Naive thymus-derived CD8-positive, alpha-beta T cell (primary cell): Measurements from ENCODE around the gene CHN1. TPM values are rescaled to one million over a fixed set of nuclear protein-coding genes. Genes with fewer than 3 reads are reported as not detected.

Experiments
- ATAC-seq, 2 donors: fragments of 150-1000 bp; cut with Tn5 transposase in 1 of 2; sonication (Bioruptor Pico), chemical (Tn5 transposase) in 1 of 2; 1 replicate in 1 of 2; 2 replicates in 1 of 2; pipeline ENCODE4 v1.10.0; 2021; ENCODE audit warnings: mild to moderate bottlenecking in 2 of 2, moderate library complexity in 2 of 2
- POLR2A ChIA-PET: fragments of 350-600 bp; sonication (Branson Sonifier 250); formaldehyde crosslinking; loops from one replicate; lab custom pipeline; 2021; ENCODE audit warnings: antibody characterized with exemption; lab: Charles Lee
- DNase-seq, 10 donors: peaks; one replicate each; pipeline versions ENCODE4 v3.0.0 to v3.0.0-alpha.2; 2020 to 2022
- H3K27ac Mint-ChIP-seq, 10 donors: one replicate each; pipeline ENCODE4 v1.8.0; 2020 to 2022; ENCODE audit warnings: mild to moderate bottlenecking in 10 of 10, mixed read lengths in 10 of 10, moderate library complexity in 4 of 10, inconsistent platforms in 1 of 10
- H3K27me3 Mint-ChIP-seq, 5 donors: one replicate each; pipeline ENCODE4 v1.8.0; 2021 to 2022; ENCODE audit warnings: mixed read lengths in 5 of 5
- H3K36me3 Mint-ChIP-seq, 3 donors: one replicate each; pipeline ENCODE4 v1.8.0; 2020 to 2022; ENCODE audit warnings: mixed read lengths in 3 of 3, mild to moderate bottlenecking in 2 of 3, inconsistent platforms in 1 of 3
- H3K4me1 Mint-ChIP-seq, 4 donors: one replicate each; pipeline ENCODE4 v1.8.0; 2021 to 2022; ENCODE audit warnings: mixed read lengths in 4 of 4
- H3K4me3 Mint-ChIP-seq, 10 donors: one replicate each; pipeline ENCODE4 v1.8.0; 2020 to 2022; ENCODE audit warnings: mild to moderate bottlenecking in 10 of 10, mixed read lengths in 10 of 10, moderate library complexity in 6 of 10, inconsistent platforms in 1 of 10
- H3K9me3 Mint-ChIP-seq, 9 donors: one replicate each; pipeline ENCODE4 v1.8.0; 2020 to 2022; ENCODE audit warnings: mixed read lengths in 9 of 9, mild to moderate bottlenecking in 3 of 9, inconsistent platforms in 1 of 9, moderate library complexity in 1 of 9
- polyA plus RNA-seq, 3 donors: library from polyadenylated mRNA; unstranded; fragments of 300-500 nt; fragmentation: Illumina TruSeq; gene quantifications; one replicate each; pipeline ENCODE4 v1.2.3, GENCODE V29; 2021
- total RNA-seq, 8 experiments: library from RNA in 2 of 8; stranded (reverse) in 2 of 8; gene quantifications; one replicate each; pipeline ENCODE4 v1.2.3 and lab custom pipeline; 2021 to 2026

CHN1 gene
- total and polyA plus RNA-seq, 5 experiments from 2014 or later: 0.58 to 2.2 (median 1.8) TPM

- no peak overlapping the region for H3K4me3 Mint-ChIP-seq
- no peaks in the 10 kb centered on the region for H3K9me3 Mint-ChIP-seq
- H3K4me1 Mint-ChIP-seq: peaks cover 6 to 12% (median 9%) of the 10 kb centered on the region in 4 donors
- H3K36me3 Mint-ChIP-seq: no peaks in the 10 kb centered on the region
- ATAC-seq: no peak
- no peak overlapping the region for H3K27ac Mint-ChIP-seq
- H3K27me3 Mint-ChIP-seq: peaks cover 0 to 12% (median 2%) of the 10 kb centered on the region in 5 donors
- no peak for DNase-seq
- POLR2A ChIA-PET: no interaction called here
These were observed 38.1 kb downstream of the CHN1 start for GRCh38 chr2:174967086-174967485.

- DNase-seq: no peak
- Mint-ChIP-seq H3K9me3 (no peaks in the 10 kb centered on the region), H3K4me3 (no peak overlapping the region), H3K4me1 (peaks cover 6 to 12% (median 9%) of the 10 kb centered on the region in 4 donors), H3K27ac (no peak overlapping the region), H3K36me3 (no peaks in the 10 kb centered on the region), H3K27me3 (peaks cover 0 to 12% (median 0%) of the 10 kb centered on the region in 5 donors)
- ATAC-seq: no peak
- POLR2A ChIA-PET: no interaction called here
These were observed 39.0 kb downstream of the CHN1 start for GRCh38 chr2:174965992-174966744.

- H3K27me3 Mint-ChIP-seq: peaks cover 0 to 12% (median 0%) of the 10 kb centered on the region in 5 donors
- no peak overlapping the region for H3K4me3 Mint-ChIP-seq
- H3K27ac Mint-ChIP-seq: no peak overlapping the region
- no peak for DNase-seq
- peaks cover 6 to 12% (median 11%) of the 10 kb centered on the region in 4 donors for H3K4me1 Mint-ChIP-seq
- POLR2A ChIA-PET: no interaction called here
- no peaks in the 10 kb centered on the region for H3K9me3 Mint-ChIP-seq
- no peaks in the 10 kb centered on the region for H3K36me3 Mint-ChIP-seq
- ATAC-seq: no peak
These were observed 39.6 kb downstream of the CHN1 start for GRCh38 chr2:174965551-174965950.

- Mint-ChIP-seq H3K4me3 (no peak overlapping the region), H3K27me3 (peaks cover 0 to 11% (median 0%) of the 10 kb centered on the region in 5 donors), H3K27ac (no peak overlapping the region), H3K4me1 (peaks cover 5 to 12% (median 7%) of the 10 kb centered on the region in 4 donors), H3K9me3 (no peaks in the 10 kb centered on the region), H3K36me3 (no peaks in the 10 kb centered on the region)
- ATAC-seq: no peak
- POLR2A ChIA-PET: no interaction called here
- no peak for DNase-seq
These were observed 40.8 kb downstream of the CHN1 start for GRCh38 chr2:174964404-174964803.

- Mint-ChIP-seq H3K27me3 (peaks cover 0 to 10% (median 0%) of the 10 kb centered on the region in 5 donors), H3K9me3 (no peaks in the 10 kb centered on the region), H3K4me3 (no peak overlapping the region), H3K36me3 (no peaks in the 10 kb centered on the region), H3K4me1 (peaks cover under 1 to 7% (median 2%) of the 10 kb centered on the region in 4 donors), H3K27ac (no peak overlapping the region)
- DNase-seq (no peak), ATAC-seq (no peak)
- POLR2A ChIA-PET: no interaction called here
These were observed 41.5 kb downstream of the CHN1 start for GRCh38 chr2:174963437-174964400.

- POLR2A ChIA-PET: no interaction called here
- Mint-ChIP-seq H3K4me3 (no peak overlapping the region), H3K36me3 (no peaks in the 10 kb centered on the region), H3K27ac (peak overlapping the region in 2 of 10 donors; percentile 1 to 3), H3K9me3 (no peaks in the 10 kb centered on the region), H3K27me3 (peaks cover 0 to 8% (median 0%) of the 10 kb centered on the region in 5 donors), H3K4me1 (peaks cover 0 to 5% (median 0%) of the 10 kb centered on the region in 4 donors)
- ATAC-seq: no peak
- DNase-seq: no peak
These were observed 45.4 kb downstream of the CHN1 start for GRCh38 chr2:174959787-174960186.

GRCh38 chr2:174957050-174957449 is 48.1 kb downstream of the CHN1 start:
- Mint-ChIP-seq H3K27ac (no peak overlapping the region), H3K4me1 (peaks cover 0 to 5% (median 0%) of the 10 kb centered on the region in 4 donors), H3K9me3 (no peaks in the 10 kb centered on the region), H3K27me3 (peaks cover 0 to 18% (median 13%) of the 10 kb centered on the region in 5 donors), H3K4me3 (no peak overlapping the region), H3K36me3 (no peaks in the 10 kb centered on the region)
- ATAC-seq: no peak
- no peak for DNase-seq
- POLR2A ChIA-PET: no interaction called here

GRCh38 chr2:174952607-174953006 is 52.6 kb downstream of the CHN1 start:
- H3K36me3 Mint-ChIP-seq: no peaks in the 10 kb centered on the region
- no peaks in the 10 kb centered on the region for H3K4me1 Mint-ChIP-seq
- POLR2A ChIA-PET: no interaction called here
- no peak overlapping the region for H3K4me3 Mint-ChIP-seq
- H3K27me3 Mint-ChIP-seq: peaks cover 2 to 22% (median 13%) of the 10 kb centered on the region in 5 donors
- no peak overlapping the region for H3K27ac Mint-ChIP-seq
- ATAC-seq: no peak
- no peak for DNase-seq
- no peaks in the 10 kb centered on the region for H3K9me3 Mint-ChIP-seq

- no peaks in the 10 kb centered on the region for H3K36me3 Mint-ChIP-seq
- peaks cover 2 to 23% (median 13%) of the 10 kb centered on the region in 5 donors for H3K27me3 Mint-ChIP-seq
- ATAC-seq: no peak
- no peak overlapping the region for H3K4me3 Mint-ChIP-seq
- no peak overlapping the region for H3K27ac Mint-ChIP-seq
- H3K9me3 Mint-ChIP-seq: no peaks in the 10 kb centered on the region
- H3K4me1 Mint-ChIP-seq: no peaks in the 10 kb centered on the region
- POLR2A ChIA-PET: no interaction called here
- no peak for DNase-seq
These were observed 53.4 kb downstream of the CHN1 start for GRCh38 chr2:174951745-174952144.

- H3K4me3 Mint-ChIP-seq: no peak overlapping the region
- no peak for DNase-seq
- no peak for ATAC-seq
- no peaks in the 10 kb centered on the region for H3K36me3 Mint-ChIP-seq
- H3K4me1 Mint-ChIP-seq: no peaks in the 10 kb centered on the region
- no peak overlapping the region for H3K27ac Mint-ChIP-seq
- H3K9me3 Mint-ChIP-seq: no peaks in the 10 kb centered on the region
- H3K27me3 Mint-ChIP-seq: peaks cover 2 to 20% (median 13%) of the 10 kb centered on the region in 5 donors
- POLR2A ChIA-PET: no interaction called here
These were observed 55.0 kb downstream of the CHN1 start for GRCh38 chr2:174949988-174950687.

GRCh38 chr2:174945601-174946260 is 59.5 kb downstream of the CHN1 start:
- Mint-ChIP-seq H3K4me1 (no peaks in the 10 kb centered on the region), H3K4me3 (no peak overlapping the region), H3K36me3 (no peaks in the 10 kb centered on the region), H3K9me3 (no peaks in the 10 kb centered on the region), H3K27me3 (peaks cover 0 to 6% (median 0%) of the 10 kb centered on the region in 5 donors), H3K27ac (no peak overlapping the region)
- no peak for ATAC-seq
- POLR2A ChIA-PET: no interaction called here
- DNase-seq: no peak

GRCh38 chr2:174939046-174939445 is 66.1 kb downstream of the CHN1 start:
- Mint-ChIP-seq H3K27ac (no peak overlapping the region), H3K36me3 (no peaks in the 10 kb centered on the region), H3K4me3 (no peak overlapping the region), H3K4me1 (no peaks in the 10 kb centered on the region), H3K9me3 (no peaks in the 10 kb centered on the region), H3K27me3 (no peaks in the 10 kb centered on the region)
- DNase-seq: no peak
- ATAC-seq: no peak
- POLR2A ChIA-PET: no interaction called here
